NCI-H446 treated with DMSO at 0.1 percent for 48 hours (cell line): ENCODE measurements around the gene TECPR2.
"Not testable (repeated sequence)": the region's sequence is repeated elsewhere in the genome, so short reads cannot be mapped to it uniquely, and the experiment has no call there.

ENCODE experiments used
- DNase-seq: peaks from one replicate; lab custom pipeline; 2025; lab: John Stamatoyannopoulos, UW

Gene TECPR2

DNA sequence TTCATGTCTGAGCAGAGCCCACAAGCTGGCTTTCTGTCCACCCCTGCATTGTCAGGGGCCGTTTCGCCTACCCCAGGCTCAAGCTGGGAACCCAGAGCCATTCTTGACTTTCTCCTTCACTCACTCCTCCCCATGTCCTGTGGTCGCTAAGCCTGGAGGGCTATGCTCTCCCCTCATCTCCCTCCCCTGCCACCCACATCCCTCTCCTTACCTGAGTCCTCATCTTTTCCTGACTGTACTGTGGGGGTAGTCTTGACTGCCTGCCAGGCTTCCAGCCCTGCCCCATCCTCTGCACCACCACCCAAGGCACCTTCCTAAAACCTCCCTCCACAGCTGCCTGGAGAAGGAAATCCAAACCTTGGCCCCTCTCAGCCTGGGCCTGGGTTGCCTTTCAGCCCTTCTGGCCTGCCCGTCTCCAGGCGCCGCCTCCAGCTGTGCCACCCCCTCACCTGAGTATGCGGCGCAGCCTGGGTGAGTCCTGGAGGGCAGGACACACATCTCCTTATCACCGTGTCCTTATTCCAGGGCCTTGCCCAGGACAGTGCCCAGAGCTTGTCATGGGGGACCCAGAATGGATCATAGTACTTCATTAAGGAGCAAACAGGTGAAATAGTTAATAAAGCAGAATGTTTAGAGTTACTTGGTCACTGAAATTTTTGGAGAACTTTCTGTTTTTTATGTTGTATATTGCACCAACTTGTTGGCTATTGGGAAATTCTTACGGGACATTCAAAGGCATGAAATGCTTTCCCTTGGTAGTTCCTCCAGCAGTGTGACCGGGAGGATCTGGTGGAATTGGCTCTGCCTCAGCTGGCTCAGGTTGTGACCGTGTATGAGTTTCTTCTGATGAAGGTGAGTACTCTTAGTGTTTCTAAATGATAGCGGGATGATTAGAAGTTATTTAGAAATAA, 28.7 kb upstream of the TECPR2 start:
- DNase-seq, result no peak

DNA sequence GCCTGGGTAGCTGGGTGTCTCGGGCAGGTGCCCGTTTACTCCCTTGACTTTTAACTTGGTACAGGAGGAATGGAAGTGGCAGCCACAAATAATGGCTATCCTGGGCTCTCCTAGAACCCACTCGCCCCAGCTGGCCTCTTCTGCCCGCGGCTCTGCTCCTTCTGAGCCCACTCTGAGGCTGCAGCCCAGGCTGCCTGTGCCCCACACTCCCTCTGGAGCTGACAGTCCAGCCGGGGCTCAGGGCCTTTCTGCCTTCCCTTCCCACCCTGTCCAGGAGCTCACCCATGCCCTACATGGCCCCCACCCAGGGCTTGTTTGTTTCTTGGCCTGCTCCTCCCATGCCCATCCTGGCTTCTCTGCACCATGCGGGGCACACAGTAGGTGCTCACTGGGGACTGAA, 27.6 kb upstream of the TECPR2 start:
- no peak for DNase-seq

DNA sequence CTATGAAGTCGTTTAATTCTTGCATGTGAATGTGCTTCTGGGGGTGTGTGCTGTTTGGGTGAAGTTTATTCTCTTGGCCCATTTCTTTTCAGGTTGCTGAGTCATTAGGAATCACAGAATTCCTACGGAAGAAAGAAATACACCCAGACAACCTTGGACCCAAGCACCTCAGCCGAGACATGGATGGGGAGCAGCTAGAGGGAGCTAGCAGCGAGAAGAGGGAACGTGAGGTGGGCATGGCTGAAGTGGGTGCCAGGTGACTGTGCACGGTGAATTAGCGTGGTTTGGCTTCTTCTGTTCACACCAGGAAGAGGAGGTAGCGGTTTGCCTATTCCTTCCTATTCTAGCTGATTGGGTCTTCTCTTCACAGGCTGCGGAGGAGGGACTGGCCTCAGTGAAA, 24.0 kb upstream of the TECPR2 start:
- DNase-seq, result no peak

DNA sequence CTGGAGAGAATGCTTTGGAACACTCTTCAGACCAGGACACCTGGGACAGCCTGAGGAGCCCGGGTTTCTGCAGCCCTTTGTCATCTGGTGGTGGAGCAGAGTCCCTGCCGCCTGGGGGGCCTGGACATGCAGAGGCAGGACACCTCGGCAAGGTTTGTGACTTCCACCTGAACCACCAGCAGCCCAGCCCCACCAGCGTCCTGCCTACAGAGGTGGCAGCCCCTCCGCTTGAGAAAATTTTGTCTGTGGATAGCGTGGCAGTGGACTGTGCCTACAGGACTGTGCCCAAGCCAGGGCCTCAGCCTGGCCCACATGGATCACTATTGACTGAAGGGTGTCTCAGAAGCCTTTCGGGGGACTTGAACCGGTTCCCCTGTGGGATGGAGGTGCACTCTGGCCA, 21.2 kb upstream of the TECPR2 start:
- DNase-seq, result no peak

DNA sequence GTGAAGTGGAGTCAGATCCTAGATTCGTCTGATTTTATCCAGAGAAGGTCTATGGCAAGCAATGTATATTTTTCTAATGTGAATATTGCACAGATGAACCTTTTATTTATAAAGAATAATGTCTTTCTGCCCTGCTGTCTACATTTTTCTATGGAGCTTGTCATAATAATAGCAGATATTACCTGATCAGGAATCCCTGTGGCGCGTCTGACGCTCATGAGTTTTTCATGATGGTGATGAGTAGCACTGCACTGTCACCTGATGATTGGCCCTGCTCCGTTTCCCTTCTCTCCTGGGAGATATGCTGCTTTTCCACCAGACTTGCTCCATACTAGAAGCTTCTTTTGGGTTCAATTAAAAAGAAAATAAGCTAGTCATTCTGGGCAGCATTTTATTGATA, 20.5 kb upstream of the TECPR2 start:
- no peak for DNase-seq

DNA sequence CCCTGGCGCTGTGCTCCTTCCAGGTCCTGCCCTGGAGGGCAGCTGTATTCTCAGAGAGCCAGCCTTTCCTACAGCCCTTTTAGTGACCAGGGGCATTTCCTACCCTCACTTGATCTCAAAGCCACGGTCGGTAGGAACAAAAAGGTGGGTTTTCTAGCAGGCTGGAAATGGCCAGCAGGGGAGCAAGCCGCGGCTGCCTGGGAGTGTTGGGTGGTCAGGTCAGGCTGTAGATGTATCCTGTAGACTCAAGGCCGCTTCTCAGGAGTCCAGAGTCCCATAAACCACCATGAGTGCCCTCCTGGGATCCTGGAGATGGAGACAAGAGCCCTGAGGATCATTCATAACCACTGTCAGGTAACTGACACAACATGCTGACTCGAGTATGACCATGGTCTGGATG, 18.7 kb upstream of the TECPR2 start:
- DNase-seq, result no peak

DNA sequence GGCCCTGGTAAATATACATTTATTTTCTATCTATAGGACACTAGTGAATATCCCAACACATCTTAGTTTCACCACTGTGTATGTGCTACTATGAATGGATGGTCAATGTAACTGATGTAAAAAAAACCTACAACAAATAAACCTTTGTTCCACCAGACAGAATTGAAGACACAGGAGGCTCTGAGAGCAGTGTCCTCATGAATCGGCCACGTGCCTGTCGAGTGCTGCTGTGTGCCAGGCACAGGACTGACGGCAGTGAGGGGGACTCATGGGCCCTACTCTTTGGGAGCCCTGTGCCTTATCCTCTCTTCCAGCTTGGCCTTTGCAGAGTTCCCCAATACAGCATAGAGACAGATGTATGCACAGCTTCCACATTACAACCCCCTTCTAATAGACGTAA, 18.3 kb upstream of the TECPR2 start:
- DNase-seq, result no peak

DNA sequence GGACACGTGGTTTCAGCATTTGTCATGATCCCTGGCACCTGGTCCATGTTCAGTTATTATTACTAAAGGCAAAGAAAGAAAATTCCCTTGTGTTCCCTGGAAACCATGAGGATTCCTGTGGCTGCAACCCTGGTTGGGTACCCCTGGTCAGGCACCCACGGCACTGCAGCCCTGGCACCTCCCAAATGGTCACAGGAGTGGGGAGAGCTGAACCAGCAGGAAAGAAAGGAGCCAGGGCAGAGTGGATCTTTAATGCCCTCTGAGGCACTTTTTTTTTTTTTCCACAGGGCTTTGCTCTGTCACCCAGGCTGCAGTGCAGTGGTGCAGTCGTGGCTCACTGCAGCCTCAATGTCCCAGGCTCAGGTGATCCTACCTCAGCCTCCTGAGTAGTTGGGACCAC, 17.5 kb upstream of the TECPR2 start:
- no peak for DNase-seq

DNA sequence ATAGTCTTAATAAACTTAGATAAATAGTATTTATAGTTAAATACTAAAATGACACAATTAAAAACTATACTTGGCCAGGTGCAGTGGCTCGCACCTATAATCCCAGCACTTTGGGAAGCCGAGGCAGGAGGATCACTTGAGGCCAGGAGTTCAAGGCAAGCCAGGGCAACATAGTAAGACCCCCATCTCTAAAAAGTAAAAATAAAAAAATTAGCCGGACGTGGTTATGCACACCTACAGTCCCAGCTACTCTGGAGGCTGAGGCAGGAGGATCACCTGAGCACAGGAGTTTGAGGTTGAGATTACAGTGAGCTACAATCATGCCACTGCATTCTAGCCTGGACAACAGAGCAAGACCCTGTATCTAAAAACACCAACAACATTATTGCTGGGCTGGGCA, 16.1 kb upstream of the TECPR2 start:
- DNase-seq, result no peak

DNA sequence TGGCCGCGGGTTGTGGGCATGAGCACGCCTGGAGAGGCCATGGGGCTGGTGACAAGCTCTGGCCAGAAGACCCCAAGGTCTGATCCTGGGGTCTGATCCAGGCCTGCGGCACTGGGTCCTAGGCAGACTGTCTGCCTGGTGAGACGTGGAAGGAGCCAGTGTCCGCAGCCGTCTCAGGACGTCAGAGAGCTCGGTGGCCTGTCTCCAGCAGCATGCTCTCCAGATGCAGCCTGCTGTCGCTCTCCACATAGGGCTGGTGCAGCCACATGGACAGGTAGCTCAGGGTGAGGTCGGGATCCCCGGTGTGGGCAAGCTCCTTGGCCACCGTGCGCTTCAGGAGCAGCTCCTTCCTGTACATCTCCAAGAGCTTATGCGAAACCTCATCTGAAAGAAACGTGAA, 14.4 kb upstream of the TECPR2 start:
- no peak for DNase-seq

DNA sequence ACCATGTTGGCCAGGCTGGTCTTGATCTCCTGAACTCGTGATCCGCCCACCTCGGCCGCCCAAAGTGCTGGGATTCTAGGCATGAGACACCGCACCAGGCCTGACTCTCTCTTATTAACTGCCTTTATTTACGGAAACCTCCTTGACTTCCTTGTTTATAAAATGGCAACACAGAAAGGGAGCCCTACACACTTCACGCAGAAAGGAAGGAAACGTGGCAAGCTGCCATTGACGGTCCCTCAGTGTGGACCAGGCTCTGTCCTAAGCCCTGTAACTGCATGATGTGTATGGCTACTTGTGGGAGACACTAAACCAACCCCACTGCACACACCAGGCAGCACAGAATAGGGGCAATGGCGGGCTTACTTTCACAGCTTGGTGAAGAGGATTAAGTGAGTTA, 11.7 kb upstream of the TECPR2 start:
- no peak for DNase-seq

DNA sequence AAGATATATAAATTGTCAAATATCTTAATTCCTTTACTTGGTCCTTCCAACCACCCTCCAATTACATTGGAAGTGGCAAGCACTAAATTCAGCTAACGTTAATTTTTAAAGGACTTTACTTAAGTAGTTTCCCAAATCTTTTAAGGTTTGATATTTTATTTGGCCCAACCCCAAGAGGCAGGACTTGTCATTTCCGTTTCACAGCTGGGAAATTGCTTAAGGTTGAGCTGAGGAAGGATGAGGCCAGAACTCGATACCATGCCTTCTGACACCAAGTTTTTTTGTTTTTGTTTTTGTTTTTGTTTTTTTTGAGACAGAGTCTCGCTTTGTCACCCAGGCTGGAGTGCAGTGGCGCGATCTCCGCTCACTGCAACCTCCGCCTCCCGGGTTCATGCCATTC, 11.1 kb upstream of the TECPR2 start:
- not testable (repeated sequence) for DNase-seq

DNA sequence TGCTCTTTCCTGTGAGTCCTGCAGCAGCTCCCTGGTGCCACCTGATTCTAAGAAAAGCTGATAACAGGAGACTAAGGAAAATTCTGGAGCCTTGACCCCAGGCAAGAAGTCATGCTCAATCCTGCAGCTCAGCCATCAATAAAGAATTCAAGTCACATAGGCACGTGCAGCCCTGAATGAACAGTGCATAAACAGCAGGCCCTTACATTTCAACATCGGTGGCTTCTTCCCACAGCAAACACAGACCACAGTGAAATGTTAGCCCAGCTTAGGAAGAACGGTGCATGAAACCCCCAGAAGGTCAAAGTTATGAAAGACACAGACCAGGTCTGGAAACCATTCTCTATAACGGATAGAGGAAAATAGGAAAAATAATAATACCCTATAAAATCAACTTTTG, 10.5 kb upstream of the TECPR2 start:
- no peak for DNase-seq

DNA sequence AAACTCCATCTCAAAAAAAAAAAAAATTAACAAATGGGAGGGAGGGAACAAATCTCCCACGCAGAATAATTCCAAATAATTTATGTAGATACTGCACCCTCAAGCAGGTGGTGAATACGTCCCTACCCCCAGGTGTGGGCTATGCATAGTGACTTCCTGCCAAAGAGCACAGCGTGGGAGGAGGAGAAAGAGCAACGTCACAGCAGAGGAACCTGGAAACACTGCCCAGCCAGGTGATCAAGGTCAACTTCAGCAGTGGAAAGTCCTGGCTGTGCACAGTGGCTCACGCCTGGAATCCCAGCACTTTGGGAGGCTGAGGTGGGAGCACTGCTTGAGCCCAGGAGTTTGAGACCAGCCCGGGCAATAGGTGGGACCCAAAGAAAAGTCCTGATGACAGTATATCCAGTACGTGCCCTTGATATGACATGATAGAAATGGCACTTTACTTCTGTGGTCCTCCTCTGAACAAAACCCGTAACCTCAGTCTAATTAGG, 9.6 kb upstream of the TECPR2 start:
- DNase-seq, result no peak

DNA sequence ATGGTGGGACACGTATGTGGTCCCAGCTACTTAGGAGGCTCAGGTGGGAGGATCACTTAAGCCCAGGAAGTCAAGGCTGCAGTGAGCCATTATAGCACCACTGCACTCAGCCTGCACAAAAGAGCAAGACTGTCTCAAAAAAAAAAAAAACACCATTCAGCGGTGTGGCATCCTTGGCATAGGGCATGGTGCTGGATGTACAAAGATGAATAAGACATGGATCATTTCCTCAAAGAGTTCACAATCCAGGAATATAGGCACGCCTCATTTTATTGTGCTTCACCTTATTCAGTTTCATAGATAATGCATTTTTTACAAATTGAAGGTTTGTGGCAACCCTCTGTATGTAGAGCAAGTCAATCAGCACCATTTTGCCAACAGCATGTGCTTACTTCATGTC, 6.5 kb upstream of the TECPR2 start:
- no peak for DNase-seq

DNA sequence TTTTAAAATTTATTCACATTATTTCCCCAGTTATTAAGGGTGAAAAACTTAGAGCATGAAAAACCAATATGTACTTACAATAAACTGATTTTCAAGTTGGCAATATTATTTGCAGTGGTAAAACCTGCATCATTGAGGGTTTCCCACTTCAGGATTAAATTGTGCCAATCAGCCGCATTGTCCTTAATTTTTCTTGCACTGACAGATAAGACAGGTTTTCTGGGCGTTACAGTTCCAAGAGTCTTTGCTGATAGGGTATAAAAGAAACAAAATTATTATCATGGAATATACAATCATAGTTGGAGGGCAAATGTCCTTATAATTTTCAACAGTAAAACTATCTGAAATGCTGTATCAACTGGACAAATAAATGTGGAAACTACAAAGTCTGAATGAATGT, 3.4 kb upstream of the TECPR2 start:
- DNase-seq, result no peak

DNA sequence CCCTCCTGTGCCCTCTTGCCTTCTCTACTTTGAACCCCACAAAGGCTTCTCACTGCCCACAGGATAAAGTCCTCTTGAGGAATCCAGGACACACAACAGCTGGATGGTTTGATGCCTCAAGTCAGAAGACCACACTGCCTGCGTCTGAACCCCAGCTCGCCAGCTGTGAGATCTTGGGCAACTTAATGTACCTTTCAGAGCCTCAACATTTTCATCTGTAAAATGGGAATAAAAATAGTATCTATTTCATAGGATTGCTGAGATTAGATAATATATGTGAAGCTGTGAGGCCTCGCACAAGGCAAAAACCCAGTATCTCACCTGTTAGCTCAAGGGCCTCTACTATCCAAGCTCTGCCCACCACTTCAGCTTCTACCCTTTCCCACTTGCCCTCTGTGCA, 2.4 kb upstream of the TECPR2 start:
- DNase-seq, result no peak

DNA sequence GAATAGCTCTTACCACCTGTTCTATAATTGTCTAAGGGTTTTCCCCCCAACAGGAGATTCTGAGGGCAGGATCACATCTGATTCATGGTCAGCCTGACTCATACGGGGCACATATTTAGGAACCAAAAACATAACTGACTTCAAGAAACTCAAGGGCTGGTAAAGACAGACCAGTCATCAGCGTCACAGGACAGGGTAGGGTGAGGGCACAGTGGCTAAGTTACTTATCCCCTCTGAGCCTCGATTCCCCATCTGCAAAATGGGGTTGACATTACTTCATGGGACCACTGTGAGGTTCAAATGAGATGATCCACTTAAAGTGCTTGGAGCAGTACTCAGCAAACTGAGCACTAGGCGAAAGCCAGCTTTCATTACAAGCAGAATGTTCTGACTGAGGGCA, 657 bp upstream of the TECPR2 start:
- no peak for DNase-seq

DNA sequence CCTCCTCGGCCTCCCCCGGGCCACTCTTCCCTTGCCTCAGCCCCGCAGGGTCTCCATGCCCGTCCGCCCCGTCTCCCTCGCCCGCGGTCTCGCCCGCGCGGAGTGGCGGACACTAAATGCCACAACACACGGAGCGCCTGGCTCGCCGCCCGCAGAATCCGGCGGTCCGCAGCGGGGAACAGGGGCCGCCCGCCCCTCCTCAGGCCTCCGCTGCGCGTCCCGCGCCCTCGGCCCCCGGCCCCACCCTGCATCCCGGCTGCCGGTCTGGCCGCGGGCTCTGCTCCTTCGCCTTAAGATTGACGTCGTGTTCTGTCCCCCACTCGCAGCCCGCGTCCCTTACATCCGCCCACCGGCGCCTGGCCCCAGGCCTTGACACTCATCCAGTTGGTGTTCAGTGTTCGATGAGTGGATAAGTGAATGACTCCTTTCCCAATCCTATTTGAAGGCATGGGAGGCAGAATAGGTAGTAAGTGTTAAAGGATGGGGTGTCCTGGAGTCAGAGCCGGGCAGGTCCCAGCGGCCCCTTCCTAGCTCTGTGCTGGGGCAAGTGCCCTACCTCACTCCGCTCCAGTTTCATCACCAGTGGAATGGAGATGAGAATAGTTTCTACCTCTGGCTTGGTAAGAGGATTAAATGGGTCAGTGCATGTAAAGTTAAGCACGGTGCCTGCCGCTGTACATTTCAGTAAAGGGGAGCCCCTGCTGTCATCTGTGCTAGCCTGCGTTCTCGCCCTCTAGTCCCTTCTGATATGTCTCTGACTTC, 622 bp downstream of the TECPR2 start:
- no peak for DNase-seq

DNA sequence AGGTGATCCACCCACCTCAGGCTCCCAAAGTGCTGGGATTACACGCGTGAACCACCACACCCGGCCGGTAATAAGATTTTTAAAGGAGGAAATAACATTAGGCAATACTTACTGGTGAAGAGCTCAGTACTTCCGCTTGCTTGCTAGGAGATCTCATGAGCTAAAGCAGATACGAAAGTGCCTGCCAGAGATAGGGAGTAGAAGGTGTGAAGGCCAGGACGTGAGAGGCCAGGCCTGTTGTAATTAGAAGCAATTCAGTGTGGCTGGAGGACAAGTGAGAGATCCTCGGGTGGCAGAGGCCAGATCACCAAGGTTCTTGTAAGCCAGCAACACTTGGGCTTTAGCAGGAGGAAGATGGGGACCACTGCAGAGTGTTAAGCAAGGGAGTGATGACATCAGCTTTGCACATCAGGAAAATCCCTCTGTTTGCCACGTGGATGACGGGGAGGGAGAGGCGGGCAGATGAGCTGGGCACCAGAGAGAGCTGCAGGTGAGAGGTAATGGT, 7.6 kb downstream of the TECPR2 start:
- DNase-seq, result no peak

DNA sequence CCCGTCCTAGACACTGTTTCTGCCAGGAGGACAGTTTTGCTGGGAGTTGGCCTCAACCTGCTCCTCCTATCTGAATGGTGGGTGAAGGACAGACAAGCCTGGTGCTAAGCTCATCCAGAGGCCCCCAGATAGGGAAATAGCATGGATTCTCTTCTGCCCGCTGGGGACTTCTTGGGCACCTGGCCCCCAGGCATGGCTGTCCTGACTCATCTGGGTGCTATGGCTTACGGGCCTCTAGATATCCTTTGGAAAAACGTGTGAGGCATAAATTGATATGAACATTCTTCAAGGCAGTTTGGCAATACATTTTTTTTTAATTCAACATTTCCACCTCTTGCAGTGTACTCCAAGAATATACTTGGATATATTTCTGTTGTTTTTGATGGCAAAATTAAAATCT, 8.6 kb downstream of the TECPR2 start:
- no peak for DNase-seq

DNA sequence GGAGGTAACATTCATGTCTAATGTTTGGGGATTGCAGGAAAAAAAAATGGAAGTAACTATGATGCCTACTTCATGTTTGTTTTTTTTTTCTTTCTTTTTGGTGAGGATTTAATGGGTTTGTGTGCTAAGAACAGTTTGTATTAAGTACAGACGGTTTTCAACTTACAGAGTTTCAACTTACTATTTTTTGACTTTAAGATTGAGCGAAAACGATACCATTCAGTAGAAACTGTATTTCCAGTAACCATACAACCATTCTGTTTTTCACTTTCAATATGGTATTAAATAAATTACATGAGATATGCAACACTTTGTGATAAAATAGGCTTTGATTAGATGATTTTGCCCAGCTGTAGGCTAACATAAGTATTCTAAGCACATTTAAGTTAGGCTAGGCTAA, 10.4 kb downstream of the TECPR2 start:
- DNase-seq, result no peak

DNA sequence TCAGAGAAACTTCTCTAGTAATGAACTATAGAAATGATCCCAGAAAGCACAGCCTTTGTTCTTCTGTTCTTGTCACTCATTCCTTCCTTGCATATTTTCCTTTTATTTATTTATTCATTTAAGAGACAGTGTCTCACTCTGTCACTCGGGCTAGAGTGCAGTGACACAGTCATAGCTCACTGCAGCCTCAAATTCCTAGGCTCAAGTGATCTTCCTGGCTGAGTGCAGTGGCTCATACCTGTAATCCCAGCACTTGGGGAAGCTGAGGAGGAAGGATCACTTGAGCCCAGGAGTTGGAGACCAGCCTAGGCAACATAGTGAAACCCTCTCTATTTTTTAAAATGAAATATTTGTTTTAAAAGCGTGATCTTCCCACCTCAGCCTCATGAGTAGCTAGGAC, 11.5 kb downstream of the TECPR2 start:
- no peak for DNase-seq
